ENCODE data around the gene TRIO.

GRCh38 chr5:14367364-14367763 is 224.2 kb downstream of the TRIO start:
- TF ChIP-seq CTCF (IDR thresholded peaks at IDR 0.05) (no peak), POLR2A (IDR thresholded peaks at IDR 0.05) (no peak), EP300 (IDR thresholded peaks at IDR 0.05; ENCODE audit: low read depth) (no peak)

All from transverse colon (tissue), 3 donors.